ES-I3 (cell line): ENCODE results near the gene NRXN3.
"Not testable (repeated sequence)": the region's sequence is repeated elsewhere in the genome, so short reads cannot be mapped to it uniquely, and the experiment has no call there.

Experiments
- H3K36me3 ChIP-seq: 2 replicates; pipeline ENCODE4 v1.6.1; 2013; ENCODE audit warnings: mild to moderate bottlenecking, low read length, control low read depth, moderate library complexity; ENCODE audit not compliant: insufficient read depth
- H3K4me1 ChIP-seq: 2 replicates; pipeline ENCODE4 v1.6.1; 2013; ENCODE audit warnings: mild to moderate bottlenecking, control low read depth, low read length; ENCODE audit not compliant: insufficient read depth
- H3K9ac ChIP-seq: 2 replicates; pipeline ENCODE4 v1.6.1; 2013; ENCODE audit warnings: low read depth, mild to moderate bottlenecking, low read length, moderate library complexity
- H3K9me3 ChIP-seq: 2 replicates; pipeline ENCODE4 v1.6.1; 2013; ENCODE audit warnings: mild to moderate bottlenecking, low read length, moderate library complexity; ENCODE audit not compliant: control insufficient read depth, insufficient read depth

The NRXN3 gene

DNA sequence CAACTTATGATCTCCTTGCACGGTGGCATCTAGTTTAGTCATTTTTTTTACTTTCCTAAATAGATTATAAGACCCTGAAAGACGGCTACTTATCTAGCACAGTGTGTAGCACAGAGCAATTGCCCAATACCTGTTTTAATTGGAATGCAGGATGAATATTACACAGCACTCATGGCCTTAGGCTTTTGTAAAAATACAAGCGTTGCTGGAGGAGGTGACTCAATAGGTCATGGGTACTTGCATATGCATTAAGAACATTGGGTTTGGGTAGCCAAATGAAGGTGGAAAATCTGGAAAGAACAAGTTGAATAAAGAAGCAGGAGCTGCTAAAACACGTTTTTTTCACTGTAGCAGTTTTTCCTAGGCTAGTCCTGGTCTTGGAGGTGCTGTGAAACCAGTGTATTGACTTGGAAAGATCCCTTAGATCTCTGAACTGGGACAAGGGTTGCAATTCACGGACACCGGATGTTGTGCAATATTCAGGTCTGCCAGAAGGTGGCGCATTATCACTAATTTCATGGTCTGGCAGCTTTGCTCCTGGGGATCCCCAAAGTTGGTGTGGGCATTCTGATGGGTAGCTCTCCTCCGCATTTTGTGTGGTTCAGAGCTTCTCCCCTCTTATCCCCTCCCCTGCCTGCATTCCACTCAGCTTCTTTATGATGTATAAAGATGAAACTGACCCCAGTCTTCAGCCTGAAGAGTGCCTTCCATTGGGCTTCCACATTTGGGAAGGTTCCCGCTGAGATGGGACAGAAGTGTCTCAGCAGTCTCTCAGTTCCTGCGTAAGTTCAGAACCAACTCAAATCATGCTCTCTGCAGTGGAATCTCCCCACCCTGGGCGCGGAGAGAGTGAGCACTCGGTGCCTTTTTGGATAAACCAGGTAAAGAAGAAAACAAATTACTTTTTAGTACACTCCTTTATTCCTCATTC lies 278.3 kb downstream of the NRXN3 start:
- H3K4me1 ChIP-seq = no peaks in the 10 kb centered on the region

DNA sequence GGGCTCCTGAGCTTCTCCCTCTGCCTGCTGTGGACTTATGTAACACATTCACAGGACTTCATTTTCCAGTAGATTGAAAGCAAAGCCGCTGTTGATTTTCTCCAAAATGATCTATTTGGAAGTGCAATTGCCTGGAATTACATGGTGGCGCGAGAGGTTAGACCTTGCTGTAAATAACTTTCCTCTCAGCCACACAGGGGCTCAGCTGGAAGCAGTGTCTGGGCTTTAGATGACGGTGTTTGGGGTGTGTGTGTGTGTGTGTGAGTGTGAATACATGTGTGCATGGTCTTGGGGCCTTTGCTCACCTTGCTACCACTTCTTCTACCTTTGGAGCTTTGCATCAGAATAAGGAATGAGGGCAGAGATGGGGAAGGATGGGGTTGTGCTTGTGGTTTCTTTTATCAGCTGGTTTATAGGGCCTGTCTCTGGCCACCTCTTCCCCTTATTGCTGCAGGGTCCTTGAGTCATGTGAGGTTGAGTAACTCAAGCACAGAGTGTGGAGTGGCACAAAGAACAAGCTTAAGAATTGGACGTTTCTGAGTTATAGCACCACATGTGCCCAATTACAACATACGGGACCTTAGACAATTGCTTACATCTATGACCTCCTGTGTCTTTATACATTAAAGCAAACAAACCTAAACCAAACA lies 280.6 kb downstream of the NRXN3 start:
- Histone ChIP-seq H3K4me1 (no peaks in the 10 kb centered on the region), H3K9me3 (no peaks in the 10 kb centered on the region), H3K36me3 (no peaks in the 10 kb centered on the region), H3K9ac (no peak overlapping the region)

More for the DNA sequence above, 278.3 kb downstream of the NRXN3 start:
- Histone ChIP-seq H3K9ac (no peak overlapping the region), H3K9me3 (no peaks in the 10 kb centered on the region), H3K36me3 (no peaks in the 10 kb centered on the region)

DNA sequence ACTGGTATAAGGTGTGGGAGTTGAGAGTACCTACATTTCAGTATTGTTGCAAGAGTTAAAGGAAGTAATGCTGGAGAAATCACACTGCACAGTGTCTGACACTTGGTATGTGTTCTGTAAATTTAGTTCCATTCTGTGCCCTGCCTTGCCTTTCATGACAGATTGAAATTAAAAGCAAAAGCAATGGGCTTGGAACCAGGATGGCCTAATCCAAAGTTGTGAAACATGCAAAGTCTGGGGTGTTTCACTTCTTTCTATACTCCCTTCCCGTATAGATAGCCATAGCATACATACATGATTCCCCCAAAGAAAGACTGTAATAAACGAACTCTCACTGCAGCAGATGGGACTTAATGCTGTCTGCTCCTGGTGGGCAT lies 281.1 kb downstream of the NRXN3 start:
- Histone ChIP-seq H3K9me3 (no peaks in the 10 kb centered on the region), H3K9ac (no peak overlapping the region), H3K36me3 (no peaks in the 10 kb centered on the region), H3K4me1 (no peaks in the 10 kb centered on the region)

DNA sequence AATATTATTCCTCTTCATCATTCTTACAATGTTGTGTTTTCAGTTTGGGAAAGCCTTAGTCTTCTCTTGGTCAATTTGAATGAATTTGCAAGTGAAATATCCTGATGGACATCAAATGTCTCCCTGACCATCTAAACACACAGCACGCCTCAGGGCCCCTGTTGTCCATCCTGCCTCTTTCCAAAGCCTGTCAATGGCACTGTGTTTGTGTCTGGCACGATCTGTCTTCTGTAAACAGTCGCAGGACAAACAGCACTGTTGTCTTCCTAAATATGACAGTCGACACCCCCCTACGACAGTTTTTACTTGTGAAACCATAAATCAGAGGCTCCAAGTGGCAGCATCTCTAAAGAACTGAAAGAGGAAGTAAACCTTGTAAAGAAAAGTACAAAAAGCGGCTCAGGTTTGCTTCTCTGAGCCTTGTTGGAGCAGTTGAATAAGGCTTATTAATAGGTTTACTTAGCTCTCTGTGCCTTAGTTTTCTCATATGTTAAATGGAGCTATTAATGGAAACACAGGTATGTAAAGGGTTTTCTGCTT lies 285.8 kb downstream of the NRXN3 start:
- Histone ChIP-seq H3K9ac (no peak overlapping the region), H3K9me3 (no peaks in the 10 kb centered on the region), H3K36me3 (no peaks in the 10 kb centered on the region), H3K4me1 (no peaks in the 10 kb centered on the region)

GRCh38 chr14:78469947-78470346 lies 299.8 kb downstream of the NRXN3 start:
- Histone ChIP-seq H3K9ac (no peak overlapping the region), H3K36me3 (no peaks in the 10 kb centered on the region), H3K4me1 (no peaks in the 10 kb centered on the region), H3K9me3 (no peaks in the 10 kb centered on the region)

GRCh38 chr14:78479127-78479780 lies 309.1 kb downstream of the NRXN3 start:
- Histone ChIP-seq H3K9me3 (no peaks in the 10 kb centered on the region), H3K9ac (no peak overlapping the region), H3K4me1 (peaks cover 1% of the 10 kb centered on the region), H3K36me3 (no peaks in the 10 kb centered on the region)

DNA sequence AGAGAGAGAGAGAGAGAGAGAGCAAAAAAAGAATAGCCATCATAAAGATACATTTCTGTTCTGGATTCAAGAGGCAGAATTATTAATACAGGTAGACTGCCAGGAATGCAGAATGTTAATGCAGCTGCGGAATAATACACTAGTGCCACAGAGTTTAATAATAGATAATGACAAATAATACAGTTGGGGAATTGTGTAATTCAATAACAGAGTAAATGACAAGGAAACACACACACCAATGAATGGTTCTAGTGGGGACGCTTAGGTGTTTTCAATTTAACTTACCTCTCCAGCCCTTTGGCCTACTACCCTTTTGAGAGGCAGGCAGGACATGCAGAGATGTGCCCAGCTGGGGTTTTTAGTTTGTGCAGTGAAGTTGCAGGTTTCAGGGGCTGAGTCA lies 313.9 kb downstream of the NRXN3 start:
- Histone ChIP-seq H3K4me1 (peaks cover 18% of the 10 kb centered on the region), H3K9me3 (no peaks in the 10 kb centered on the region), H3K36me3 (no peaks in the 10 kb centered on the region), H3K9ac (no peak overlapping the region)

GRCh38 chr14:78486081-78486480 lies 315.9 kb downstream of the NRXN3 start:
- no peak overlapping the region for H3K9ac ChIP-seq
- H3K9me3 ChIP-seq = no peaks in the 10 kb centered on the region
- no peaks in the 10 kb centered on the region for H3K36me3 ChIP-seq
- H3K4me1 ChIP-seq = peaks cover 18% of the 10 kb centered on the region

- no peaks in the 10 kb centered on the region for H3K36me3 ChIP-seq
- peaks cover 18% of the 10 kb centered on the region for H3K4me1 ChIP-seq
- no peaks in the 10 kb centered on the region for H3K9me3 ChIP-seq
- no peak overlapping the region for H3K9ac ChIP-seq
Observed at GRCh38 chr14:78486621-78487020, 316.4 kb downstream of the NRXN3 start.

- H3K4me1 ChIP-seq = peaks cover 18% of the 10 kb centered on the region
- H3K9me3 ChIP-seq, H3K36me3 ChIP-seq, H3K9ac ChIP-seq: not testable (repeated sequence)
Observed at GRCh38 chr14:78487573-78487972, 317.4 kb downstream of the NRXN3 start.

GRCh38 chr14:78488938-78489337 lies 318.8 kb downstream of the NRXN3 start:
- H3K36me3 ChIP-seq = no peaks in the 10 kb centered on the region
- H3K9me3 ChIP-seq = no peaks in the 10 kb centered on the region
- H3K4me1 ChIP-seq = peaks cover 18% of the 10 kb centered on the region
- no peak overlapping the region for H3K9ac ChIP-seq

GRCh38 chr14:78491048-78491447 lies 320.9 kb downstream of the NRXN3 start:
- H3K9ac ChIP-seq = no peak overlapping the region
- H3K4me1 ChIP-seq = 0 out of 2 replicates have a peak, but pooled peaks cover 6% of the 10 kb centered on the region
- no peaks in the 10 kb centered on the region for H3K9me3 ChIP-seq
- H3K36me3 ChIP-seq = no peaks in the 10 kb centered on the region

- Histone ChIP-seq H3K4me1 (no peaks in the 10 kb centered on the region), H3K9ac (no peak overlapping the region), H3K9me3 (no peaks in the 10 kb centered on the region), H3K36me3 (no peaks in the 10 kb centered on the region)
Observed at GRCh38 chr14:78498062-78498595, 328.0 kb downstream of the NRXN3 start.

GRCh38 chr14:78501909-78502308 lies 331.7 kb downstream of the NRXN3 start:
- Histone ChIP-seq H3K4me1 (no peaks in the 10 kb centered on the region), H3K36me3 (no peaks in the 10 kb centered on the region), H3K9ac (no peak overlapping the region), H3K9me3 (no peaks in the 10 kb centered on the region)
